OCI-LY7 (cell line): ENCODE data around the gene FIGNL2. TPM values are rescaled to one million over a fixed set of nuclear protein-coding genes. Genes with fewer than 3 reads are reported as not detected.

Experiments used
- total RNA-seq, 2 experiments: library from RNA; depleted of rRNA in 1 of 2; stranded (reverse); fragments of >200 nt in 1 of 2; shearing (Covaris generic) in 1 of 2; gene quantifications; 2 replicates each; pipeline ENCODE4 v1.2.3, GENCODE V29; 2014 to 2022

FIGNL2 gene
- total RNA-seq, 2 experiments from 2014 or later, result not detected

Other genes starting within 250 kb of the FIGNL2 start
- not detected in 2 replicates for gene ANKRD33, start 39.4 kb upstream of the FIGNL2 start, total RNA-seq (2014; rRNA removed; shearing (Covaris generic))
- not detected in 2 replicates for gene ANKRD33, start 39.4 kb upstream of the FIGNL2 start, total RNA-seq (2022)
- not detected in 2 replicates for gene ACVRL1, start 58.8 kb upstream of the FIGNL2 start, total RNA-seq (2014; rRNA removed; shearing (Covaris generic))
- not detected in 2 replicates for gene ACVRL1, start 58.8 kb upstream of the FIGNL2 start, total RNA-seq (2022)
- 3.0 and 4.1 TPM in 2 replicates for gene ACVR1B, start 103.0 kb upstream of the FIGNL2 start, total RNA-seq (2014; rRNA removed; shearing (Covaris generic))
- 6.1 and 6.8 TPM in 2 replicates for gene ACVR1B, start 103.0 kb upstream of the FIGNL2 start, total RNA-seq (2022)
- 0.41 and 0.66 TPM in 2 replicates for gene TAMALIN, start 158.2 kb upstream of the FIGNL2 start, total RNA-seq (2014; rRNA removed; shearing (Covaris generic))
- 0.89 and 1.3 TPM in 2 replicates for gene TAMALIN, start 158.2 kb upstream of the FIGNL2 start, total RNA-seq (2022)
- 25.3 and 29.3 TPM in 2 replicates for gene NR4A1, start 202.7 kb upstream of the FIGNL2 start, total RNA-seq (2014; rRNA removed; shearing (Covaris generic))
- gene NR4A1, start 202.7 kb upstream of the FIGNL2 start, total RNA-seq (2022), result 28.1 and 29.0 TPM in 2 replicates
- 53.9 and 65.5 TPM in 2 replicates for gene ATG101, start 221.3 kb upstream of the FIGNL2 start, total RNA-seq (2014; rRNA removed; shearing (Covaris generic))
- gene ATG101, start 221.3 kb upstream of the FIGNL2 start, total RNA-seq (2022), result 30.7 and 38.0 TPM in 2 replicates
- gene SMIM41, start 231.0 kb upstream of the FIGNL2 start, total RNA-seq (2014; rRNA removed; shearing (Covaris generic)), result not detected in 2 replicates
- gene SMIM41, start 231.0 kb upstream of the FIGNL2 start, total RNA-seq (2022), result not detected in 2 replicates